K562 (cell line): ENCODE results near the gene MTMR4. TPM values are rescaled to one million over a fixed set of nuclear protein-coding genes. Genes with fewer than 3 reads are reported as not detected.

ENCODE experiments used
- ATAC-seq: fragments of 200-7000 bp; cut with Tn5 transposase; 3 replicates; pipeline ENCODE4 v1.9.1; 2020; ENCODE audit warnings: moderate library complexity
- BruUV-seq: library from RNA; stranded (reverse); fragments of 400-500 nt; replicated peaks from 2 replicates; lab custom pipeline; 2021; lab: Mats Ljungman, UMichigan
- CTCF ChIA-PET: fragments of 300-600 bp; formaldehyde crosslinking; extraction: SDS; loops from one replicate; lab custom pipeline; 2021; ENCODE audit warnings: low intra/inter-chr PET ratio; lab: Yijun Ruan, JAX
- POLR2A ChIA-PET: fragments of 300-600, 350-650 bp; sonication (Branson Sonifier 250); formaldehyde crosslinking; extraction: SDS; loops from one replicate; lab custom pipeline; 2021; ENCODE audit warnings: antibody characterized with exemption, inconsistent platforms; lab: Yijun Ruan, JAX
- DNase-seq, 4 experiments: peaks; one replicate each; pipeline versions ENCODE4 v3.0.0 to v3.0.0-alpha.2; 2011 to 2018; ENCODE audit warnings: low spot score in 3 of 4, mixed read lengths in 3 of 4; ENCODE audit errors: extremely low read depth in 1 of 4
- FAIRE-seq: peaks from 2 replicates; lab custom pipeline; 2011; peaks lifted over from hg19 to GRCh38; lab: Jason Lieb, UNC
- H2AFZ ChIP-seq: 2 replicates; pipeline ENCODE4 v1.6.0; 2011; ENCODE audit warnings: low read depth, low read length, control low read depth, inconsistent platforms
- H3K27ac ChIP-seq: fragments of 200-600 bp; 3 replicates; pipeline ENCODE4 v1.8.0; 2011; ENCODE audit warnings: low read depth, mild to moderate bottlenecking, control low read depth, inconsistent platforms, low read length, moderate library complexity, mixed read lengths; ENCODE audit errors: extremely low read depth
- H3K27me3 ChIP-seq, 2 experiments: fragments of 300-600 bp in 1 of 2; 2 replicates in 1 of 2; 3 replicates in 1 of 2; pipeline versions ENCODE4 v1.6.0 to v1.8.0; 2011; ENCODE audit warnings: inconsistent platforms in 2 of 2, low read length in 2 of 2, mild to moderate bottlenecking in 1 of 2, mixed read lengths in 1 of 2, moderate library complexity in 1 of 2; ENCODE audit not compliant: control insufficient read depth in 2 of 2, insufficient read depth in 2 of 2
- H3K36me3 ChIP-seq: fragments of 300-600 bp; 3 replicates; pipeline ENCODE4 v1.8.0; 2011; ENCODE audit warnings: mild to moderate bottlenecking, low read length, inconsistent platforms; ENCODE audit not compliant: control insufficient read depth, insufficient read depth
- H3K4me1 ChIP-seq, 2 experiments: fragments of 200-600 bp in 1 of 2; replicated peaks in 1 of 2; 2 replicates in 1 of 2; 3 replicates in 1 of 2; pipeline versions ENCODE4 v1.5.1 to v1.8.0; 2011; ENCODE audit warnings: inconsistent platforms in 2 of 2, low read length in 2 of 2, mild to moderate bottlenecking in 1 of 2, mixed read lengths in 1 of 2, moderate library complexity in 1 of 2; ENCODE audit not compliant: control insufficient read depth in 2 of 2, insufficient read depth in 2 of 2
- H3K4me2 ChIP-seq: 2 replicates; pipeline ENCODE4 v1.6.1; 2011; ENCODE audit warnings: low read length, control low read depth, inconsistent platforms, mixed read lengths; ENCODE audit not compliant: insufficient read depth
- H3K4me3 ChIP-seq: fragments of 200-600 bp; sonication (generic), shearing (Covaris generic); 2 replicates; pipeline ENCODE4 v1.5.1; 2016; ENCODE audit warnings: control low read depth, inconsistent platforms
- H3K79me2 ChIP-seq: fragments of 200-600 bp; 3 replicates; pipeline ENCODE4 v1.8.0; 2011; ENCODE audit warnings: low read length, inconsistent platforms; ENCODE audit not compliant: control insufficient read depth, insufficient read depth
- H3K9ac ChIP-seq, 2 experiments: 2 replicates each; pipeline versions ENCODE4 v1.6.0 to v1.6.1; 2011; ENCODE audit warnings: low read depth in 2 of 2, low read length in 2 of 2, control low read depth in 1 of 2, inconsistent platforms in 1 of 2, mild to moderate bottlenecking in 1 of 2, mixed read lengths in 1 of 2; ENCODE audit not compliant: insufficient read depth in 1 of 2
- H3K9me1 ChIP-seq: one replicate; pipeline ENCODE4 v1.6.0; 2011; ENCODE audit warnings: inconsistent platforms, mild to moderate bottlenecking, low read length, moderate library complexity; ENCODE audit not compliant: control insufficient read depth, insufficient read depth
- H3K9me3 ChIP-seq: replicated peaks from 2 replicates; pipeline ENCODE4 v1.5.1; 2011; ENCODE audit warnings: low read depth, low read length, inconsistent platforms; ENCODE audit not compliant: control insufficient read depth, insufficient read depth
- H4K20me1 ChIP-seq: replicated peaks from 2 replicates; pipeline ENCODE4 v1.6.1; 2011; ENCODE audit warnings: low read length, inconsistent platforms, mixed read lengths; ENCODE audit not compliant: control insufficient read depth, insufficient read depth
- HINFP ChIP-seq: fragments of 450-650 bp; conservative IDR thresholded peaks from 2 replicates; pipeline ENCODE4 v1.6.1; 2016; ENCODE audit warnings: missing genetic modification characterization, low read depth, mild to moderate bottlenecking, control low read depth, missing compliant biosample characterization
- U2AF2 ChIP-seq: fragments of 200-400 bp; formaldehyde crosslinking; optimal IDR thresholded peaks from 2 replicates; pipeline ENCODE3; 2017; ENCODE audit warnings: low read depth, mild to moderate bottlenecking, low read length
- ZBTB11 ChIP-seq, 3 experiments: fragments of 200-800 bp in 1 of 3; fragments of 250-450 bp in 1 of 3; fragments of 450-650 bp in 1 of 3; sonication (Bioruptor Pico) in 1 of 3; sonication (Bioruptor generic) in 1 of 3; formaldehyde crosslinking in 1 of 3; IDR thresholded peaks; 2 replicates each; pipeline versions ENCODE4 v1.6.1 to v1.8.0; 2016 to 2022; ENCODE audit warnings: mild to moderate bottlenecking in 2 of 3, missing genetic modification characterization in 2 of 3, missing compliant biosample characterization in 1 of 3, moderate library complexity in 1 of 3
- ZNF277 ChIP-seq: fragments of 250-450 bp; sonication (Bioruptor Pico); IDR thresholded peaks from 2 replicates; pipeline ENCODE4 v1.8.0; 2022; ENCODE audit warnings: inconsistent platforms, mild to moderate bottlenecking, moderate library complexity, borderline replicate concordance
- WGBS: fragments of 100-300 bp; shearing (Covaris generic); methylation state at CpG from one replicate; pipeline ENCODE4 v1.1.6; 2016; ENCODE audit warnings: low coverage, mixed read lengths; ENCODE audit not compliant: insufficient coverage; ENCODE audit errors: missing lambda C conversion rate; 5-methylcytosine and 5-hydroxymethylcytosine counted together
- in situ Hi-C: fragments of 300-500 bp; cut with MboI; formaldehyde crosslinking; loops from 4 replicates; pipeline ENCODE4 v1.15.0; 2018; ENCODE audit warnings: inconsistent platforms, mixed read lengths
- intact Hi-C: fragments of 100-400 bp; cut with micrococcal nuclease; formaldehyde crosslinking; loops from 2 replicates; pipeline ENCODE4 v1.14.2; 2022
- polyA plus RNA-seq, 8 experiments: library from polyadenylated mRNA; depleted of rRNA in 4 of 8; stranded (reverse) in 5 of 8; unstranded in 3 of 8; fragments of >200 nt; fragmentation: Nextera tagmentation in 2 of 8; fragmentation: Illumina TruSeq in 1 of 8; extraction: Ambion mirVana in 2 of 8; extraction: Trizol in 1 of 8; gene quantifications; 2 replicates each; pipeline versions ENCODE4 v1.2.1 to v1.2.3, GENCODE V29; 2011 to 2014; ENCODE audit warnings: inconsistent platforms in 1 of 8, missing spikeins in 1 of 8
- total RNA-seq, 7 experiments: library from RNA; depleted of rRNA in 6 of 7; stranded (reverse); fragments of >200 nt in 6 of 7; fragmentation: Illumina TruSeq in 2 of 7; extraction: Trizol in 2 of 7; gene quantifications; 2 replicates each; pipeline versions ENCODE4 v1.2.1 to v1.2.3, GENCODE V29; 2011 to 2021; ENCODE audit warnings: low replicate concordance in 1 of 7
- TF ChIP-seq, protein P1 (sequence below), 2 experiments: fragments of 450-650 bp; IDR thresholded peaks; 2 replicates each; pipeline ENCODE4 v1.6.1; 2018; ENCODE audit warnings: mild to moderate bottlenecking in 2 of 2, low read depth in 1 of 2; ENCODE audit not compliant: partially characterized antibody in 2 of 2

Gene MTMR4
- total and polyA plus RNA-seq, 9 of the 15 experiments (the other 6 are each of a cell fraction or from before 2014, with no cell fraction given), result 8.8 to 45.7 (median 28.7) TPM

- Histone ChIP-seq H3K4me1 (no peaks in the 10 kb centered on the region), H3K27me3 (no peaks in the 10 kb centered on the region), H3K4me2 (no peak overlapping the region), H4K20me1 (no peaks in the 10 kb centered on the region), H3K9me1 (no peaks in the 10 kb centered on the region), H3K9ac (no peak overlapping the region), H3K36me3 (peaks cover 82% of the 10 kb centered on the region), H3K4me3 (no peak overlapping the region), H3K27ac (no peak overlapping the region), H3K9me3 (no peaks in the 10 kb centered on the region), H2AFZ (no peak overlapping the region), H3K79me2 (no peaks in the 10 kb centered on the region)
- DNase-seq, result no peak
- in situ Hi-C loops, result no loop called here
- no peak for ATAC-seq
- 91% methylated on average over 7 of the region's 7 CpGs for WGBS
- ChIA-PET POLR2A (interaction anchor here (0.6 to 2.0 kb wide), 3 partner anchors 9 to 393 kb away, joined by 3 to 6 read pairs (median 3); no protein-coding TSS in a partner anchor), CTCF (no interaction called here)
- intact Hi-C loops, result no loop called here
- no TSS peak for BruUV-seq
- no peak for FAIRE-seq
- TF ChIP-seq ZBTB11 (CRISPR knock-in tag; IDR thresholded peaks at IDR 0.05) (0 out of 6 replicates have a peak, but pooled peaks of 1 of the 3 experiments have one; percentile 28), ZNF277 (CRISPR knock-in tag) (peak; percentile 64; the same call in 1 of the 2 replicates), HINFP (tag) (no peak), U2AF2 (no peak)
- TF ChIP-seq, protein P1, sequence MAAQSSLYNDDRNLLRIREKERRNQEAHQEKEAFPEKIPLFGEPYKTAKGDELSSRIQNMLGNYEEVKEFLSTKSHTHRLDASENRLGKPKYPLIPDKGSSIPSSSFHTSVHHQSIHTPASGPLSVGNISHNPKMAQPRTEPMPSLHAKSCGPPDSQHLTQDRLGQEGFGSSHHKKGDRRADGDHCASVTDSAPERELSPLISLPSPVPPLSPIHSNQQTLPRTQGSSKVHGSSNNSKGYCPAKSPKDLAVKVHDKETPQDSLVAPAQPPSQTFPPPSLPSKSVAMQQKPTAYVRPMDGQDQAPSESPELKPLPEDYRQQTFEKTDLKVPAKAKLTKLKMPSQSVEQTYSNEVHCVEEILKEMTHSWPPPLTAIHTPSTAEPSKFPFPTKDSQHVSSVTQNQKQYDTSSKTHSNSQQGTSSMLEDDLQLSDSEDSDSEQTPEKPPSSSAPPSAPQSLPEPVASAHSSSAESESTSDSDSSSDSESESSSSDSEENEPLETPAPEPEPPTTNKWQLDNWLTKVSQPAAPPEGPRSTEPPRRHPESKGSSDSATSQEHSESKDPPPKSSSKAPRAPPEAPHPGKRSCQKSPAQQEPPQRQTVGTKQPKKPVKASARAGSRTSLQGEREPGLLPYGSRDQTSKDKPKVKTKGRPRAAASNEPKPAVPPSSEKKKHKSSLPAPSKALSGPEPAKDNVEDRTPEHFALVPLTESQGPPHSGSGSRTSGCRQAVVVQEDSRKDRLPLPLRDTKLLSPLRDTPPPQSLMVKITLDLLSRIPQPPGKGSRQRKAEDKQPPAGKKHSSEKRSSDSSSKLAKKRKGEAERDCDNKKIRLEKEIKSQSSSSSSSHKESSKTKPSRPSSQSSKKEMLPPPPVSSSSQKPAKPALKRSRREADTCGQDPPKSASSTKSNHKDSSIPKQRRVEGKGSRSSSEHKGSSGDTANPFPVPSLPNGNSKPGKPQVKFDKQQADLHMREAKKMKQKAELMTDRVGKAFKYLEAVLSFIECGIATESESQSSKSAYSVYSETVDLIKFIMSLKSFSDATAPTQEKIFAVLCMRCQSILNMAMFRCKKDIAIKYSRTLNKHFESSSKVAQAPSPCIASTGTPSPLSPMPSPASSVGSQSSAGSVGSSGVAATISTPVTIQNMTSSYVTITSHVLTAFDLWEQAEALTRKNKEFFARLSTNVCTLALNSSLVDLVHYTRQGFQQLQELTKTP (IDR thresholded peaks at IDR 0.05; ENCODE audit: low read depth in 1 of 2, partially characterized antibody in 2 of 2), result no peak
Measured at GRCh38 chr17:58501451-58501850, 13.0 kb downstream of the MTMR4 start.
